IPS DF 6.9 (cell line): ENCODE results near the gene OPCML.
A peak's percentile ranks its signal among the peaks of the same experiment; 100 is the strongest.

Source experiments
- DNase-seq: peaks from one replicate; pipeline ENCODE4 v3.0.0-alpha.2; 2013; ENCODE audit warnings: low read depth, low spot score
- H3K27ac ChIP-seq: one replicate; pipeline ENCODE4 v1.5.1; 2013; ENCODE audit warnings: low read length, control low read depth
- H3K27me3 ChIP-seq: 2 replicates; pipeline ENCODE4 v1.6.1; 2013; ENCODE audit warnings: mild to moderate bottlenecking, low read length; ENCODE audit not compliant: control insufficient read depth, insufficient read depth
- H3K36me3 ChIP-seq: 2 replicates; pipeline ENCODE4 v1.6.1; 2013; ENCODE audit warnings: low read length; ENCODE audit not compliant: control insufficient read depth, insufficient read depth
- H3K4me1 ChIP-seq: 2 replicates; pipeline ENCODE4 v1.6.1; 2013; ENCODE audit warnings: low read length; ENCODE audit not compliant: control insufficient read depth, insufficient read depth
- H3K4me3 ChIP-seq: 2 replicates; pipeline ENCODE4 v1.5.1; 2013; ENCODE audit warnings: mild to moderate bottlenecking, low read length
- H3K9me3 ChIP-seq: 2 replicates; pipeline ENCODE4 v1.6.1; 2013; ENCODE audit warnings: low read length, inconsistent platforms; ENCODE audit not compliant: control insufficient read depth, insufficient read depth
- WGBS: extraction: QIAGEN DNeasy Blood & Tissue Kit; methylation state at CpG from one replicate; pipeline ENCODE4 v1.1.7; 2013; ENCODE audit warnings: mixed read lengths, missing lambda C conversion rate; ENCODE audit not compliant: insufficient read length, insufficient coverage; 5-methylcytosine and 5-hydroxymethylcytosine counted together

OPCML gene

GRCh38 chr11:132464939-132465338 is 1067.4 kb downstream of the OPCML start:
- no CpG with 5 or more reads among the region's 3 CpGs for WGBS
- Histone ChIP-seq H3K9me3 (no peaks in the 10 kb centered on the region), H3K4me1 (no peaks in the 10 kb centered on the region)

DNA sequence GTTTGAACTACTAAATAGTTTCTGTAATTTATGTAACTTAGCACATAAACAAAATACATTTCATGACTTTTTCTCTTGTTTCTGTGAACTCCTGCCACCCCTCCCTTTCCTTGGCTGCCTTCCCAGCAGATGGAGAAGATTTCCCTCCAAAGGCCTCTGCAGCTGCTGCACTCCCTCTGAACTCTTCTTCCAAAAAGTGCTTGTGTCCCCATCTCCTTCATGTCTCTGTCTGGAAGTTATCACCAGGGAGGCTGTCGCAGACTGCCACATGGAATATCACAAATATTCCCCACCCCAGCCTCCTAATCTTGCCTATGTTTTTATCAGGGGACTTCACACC is 1068.3 kb downstream of the OPCML start:
- Histone ChIP-seq H3K9me3 (no peaks in the 10 kb centered on the region), H3K27ac (no peak overlapping the region), H3K4me1 (no peaks in the 10 kb centered on the region), H3K4me3 (no peak overlapping the region), H3K36me3 (no peaks in the 10 kb centered on the region), H3K27me3 (no peaks in the 10 kb centered on the region)
- no peak for DNase-seq
- WGBS, result no CpG with 5 or more reads among the region's 1 CpG

More at GRCh38 chr11:132464939-132465338, 1067.4 kb downstream of the OPCML start:
- DNase-seq, result no peak
- Histone ChIP-seq H3K27me3 (no peaks in the 10 kb centered on the region), H3K36me3 (no peaks in the 10 kb centered on the region), H3K4me3 (no peak overlapping the region), H3K27ac (no peak overlapping the region)

DNA sequence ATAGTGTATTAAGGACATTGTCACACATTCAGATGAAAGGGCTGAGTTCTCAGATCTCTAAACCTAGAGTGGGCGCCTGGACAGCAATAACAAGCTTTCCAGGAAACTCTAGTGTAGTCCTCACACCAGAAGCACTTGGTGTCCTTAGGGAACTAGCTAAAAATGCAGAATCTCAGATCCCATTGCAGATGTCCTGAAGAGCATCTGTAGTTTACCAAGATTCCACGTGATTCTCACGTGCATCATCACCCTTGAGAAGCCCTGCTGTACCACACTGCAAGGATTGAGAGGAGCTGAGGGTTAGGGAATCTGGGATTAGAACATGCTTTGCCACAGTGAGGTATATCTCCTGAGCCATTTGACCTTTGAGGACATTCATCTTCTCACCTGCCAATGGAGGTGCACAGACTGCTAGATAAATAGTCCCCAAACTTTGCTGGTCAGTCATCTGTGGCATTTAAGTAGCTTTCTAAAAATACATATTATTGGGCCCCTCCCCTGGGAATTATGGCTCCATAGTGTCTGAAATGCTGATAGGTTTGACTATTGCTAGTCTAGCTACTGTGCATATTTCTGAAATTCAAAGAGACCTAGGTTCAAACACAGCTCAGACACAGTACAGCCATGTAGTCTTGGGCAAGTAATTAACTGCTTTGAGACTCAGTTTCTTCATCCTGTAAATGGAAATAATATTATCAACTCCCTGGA is 1068.9 kb downstream of the OPCML start:
- no CpG with 5 or more reads among the region's 3 CpGs for WGBS
- no peak overlapping the region for H3K4me3 ChIP-seq
- H3K27me3 ChIP-seq, result no peaks in the 10 kb centered on the region
- H3K4me1 ChIP-seq, result no peaks in the 10 kb centered on the region
- no peak for DNase-seq
- no peaks in the 10 kb centered on the region for H3K36me3 ChIP-seq
- H3K9me3 ChIP-seq, result no peaks in the 10 kb centered on the region
- H3K27ac ChIP-seq, result no peak overlapping the region

- WGBS, result no CpG with 5 or more reads among the region's 1 CpG
- H3K4me1 ChIP-seq, result no peaks in the 10 kb centered on the region
- H3K27ac ChIP-seq, result no peak overlapping the region
- DNase-seq, result no peak
- no peaks in the 10 kb centered on the region for H3K9me3 ChIP-seq
- no peak overlapping the region for H3K4me3 ChIP-seq
- no peaks in the 10 kb centered on the region for H3K36me3 ChIP-seq
- no peaks in the 10 kb centered on the region for H3K27me3 ChIP-seq
Observed at GRCh38 chr11:132459736-132460135, 1072.6 kb downstream of the OPCML start.

DNA sequence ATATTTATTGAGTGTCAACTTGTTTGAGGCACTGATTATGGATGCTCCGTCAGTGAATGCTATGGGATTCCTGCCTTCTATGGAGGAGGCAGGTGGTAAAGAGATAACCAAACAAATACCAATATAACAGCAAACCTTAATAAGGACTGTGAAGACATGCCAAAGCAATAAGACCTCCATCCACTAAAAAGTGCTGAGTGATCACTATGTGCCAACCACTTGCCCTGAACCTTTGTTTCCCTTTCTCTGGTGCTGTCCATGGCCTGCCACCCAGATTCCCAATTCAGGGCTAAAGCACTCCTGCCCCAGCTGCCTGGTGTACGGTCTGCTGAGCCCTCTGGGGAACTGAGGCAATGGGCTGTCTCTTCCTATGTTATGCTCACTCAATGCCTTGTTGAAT is 1074.9 kb downstream of the OPCML start:
- H3K27me3 ChIP-seq, result no peaks in the 10 kb centered on the region
- peaks cover under 1% of the 10 kb centered on the region; the same call in 1 of the 2 replicates for H3K4me1 ChIP-seq
- no peak overlapping the region for H3K27ac ChIP-seq
- no peak overlapping the region for H3K4me3 ChIP-seq
- H3K36me3 ChIP-seq, result no peaks in the 10 kb centered on the region
- WGBS, result no CpG with 5 or more reads among the region's 2 CpGs
- DNase-seq, result no peak
- H3K9me3 ChIP-seq, result no peaks in the 10 kb centered on the region

DNA sequence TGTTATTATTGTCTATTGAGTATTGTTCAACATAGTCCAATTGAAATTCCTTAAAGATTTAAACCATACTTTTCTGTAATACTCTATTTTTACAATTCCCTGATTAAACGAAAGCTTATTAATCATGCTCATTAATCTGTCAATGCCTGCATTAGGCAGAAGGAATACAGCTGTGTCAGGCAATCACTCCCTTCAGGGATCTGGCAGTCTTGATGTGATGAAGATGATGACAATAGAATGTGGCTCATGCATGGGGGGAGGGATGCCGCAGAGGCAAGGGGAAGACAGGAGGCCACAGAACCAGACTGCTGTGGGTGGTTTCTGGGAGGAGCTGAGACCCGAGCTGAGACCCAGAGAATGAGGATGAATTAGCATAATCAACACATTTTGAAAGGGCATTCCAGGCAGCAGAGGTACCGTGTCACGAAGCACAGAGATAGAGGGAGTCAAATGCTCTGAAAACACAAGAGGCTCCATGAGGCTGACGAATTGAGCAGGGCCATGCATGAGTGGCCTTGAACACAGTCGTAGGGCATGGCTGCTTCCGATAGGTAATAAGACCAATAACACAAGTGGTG is 1075.5 kb downstream of the OPCML start:
- H3K4me1 ChIP-seq, result peaks cover 3% of the 10 kb centered on the region
- DNase-seq, result no peak
- H3K36me3 ChIP-seq, result no peaks in the 10 kb centered on the region
- no CpG with 5 or more reads among the region's 8 CpGs for WGBS
- no peak overlapping the region for H3K27ac ChIP-seq
- H3K9me3 ChIP-seq, result no peaks in the 10 kb centered on the region
- no peak overlapping the region for H3K4me3 ChIP-seq
- no peaks in the 10 kb centered on the region for H3K27me3 ChIP-seq

GRCh38 chr11:132455044-132455443 is 1077.3 kb downstream of the OPCML start:
- Histone ChIP-seq H3K36me3 (no peaks in the 10 kb centered on the region), H3K4me1 (peaks cover 5% of the 10 kb centered on the region), H3K9me3 (no peaks in the 10 kb centered on the region), H3K27ac (no peak overlapping the region), H3K27me3 (no peaks in the 10 kb centered on the region), H3K4me3 (no peak overlapping the region)
- DNase-seq, result no peak
- WGBS, result 100% methylated on average over 1 of the region's 5 CpGs

- no peaks in the 10 kb centered on the region for H3K27me3 ChIP-seq
- no peak for DNase-seq
- no CpG with 5 or more reads among the region's 8 CpGs for WGBS
- no peaks in the 10 kb centered on the region for H3K9me3 ChIP-seq
- peaks cover 5% of the 10 kb centered on the region for H3K4me1 ChIP-seq
- H3K27ac ChIP-seq, result no peak overlapping the region
- no peaks in the 10 kb centered on the region for H3K36me3 ChIP-seq
- no peak overlapping the region for H3K4me3 ChIP-seq
Observed at GRCh38 chr11:132453406-132453805, 1078.9 kb downstream of the OPCML start.

- Histone ChIP-seq H3K27me3 (no peaks in the 10 kb centered on the region), H3K36me3 (no peaks in the 10 kb centered on the region), H3K4me3 (no peak overlapping the region), H3K4me1 (peaks cover 5% of the 10 kb centered on the region), H3K9me3 (no peaks in the 10 kb centered on the region), H3K27ac (no peak overlapping the region)
- WGBS, result no CpG with 5 or more reads among the region's 1 CpG
- no peak for DNase-seq
Observed at GRCh38 chr11:132452616-132453015, 1079.7 kb downstream of the OPCML start.

DNA sequence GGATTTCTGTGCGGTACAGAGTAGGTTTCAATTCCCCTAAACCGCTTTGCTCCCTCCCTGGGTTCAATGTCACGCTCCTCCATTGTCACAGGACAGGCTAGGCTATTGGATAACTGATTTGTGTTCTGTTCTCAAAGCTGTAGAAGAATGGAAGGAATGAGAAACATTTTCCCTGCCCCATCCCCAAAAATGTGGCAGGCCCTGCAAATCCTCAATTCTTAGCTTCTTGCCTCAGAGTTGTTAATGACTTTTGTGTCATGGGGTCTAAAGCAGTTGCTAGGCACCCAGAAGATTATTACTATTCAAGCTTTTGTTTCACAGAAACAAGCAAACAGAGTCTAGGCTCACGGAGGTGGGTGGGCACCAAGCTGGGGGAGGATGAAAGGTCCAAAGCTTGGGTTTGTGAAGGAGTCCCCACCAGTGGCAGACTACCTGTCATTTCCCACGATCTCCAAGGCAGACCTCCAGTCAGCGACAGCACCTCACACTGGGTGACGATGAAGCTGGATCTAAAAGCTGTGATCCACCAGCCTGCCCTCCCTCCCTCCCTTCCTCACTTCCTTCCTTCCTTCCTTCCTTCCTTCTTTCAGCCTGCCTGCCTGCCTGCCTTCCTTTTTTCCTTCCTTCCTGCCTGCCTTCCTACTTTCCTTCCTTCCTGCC is 1080.2 kb downstream of the OPCML start:
- WGBS, result no CpG with 5 or more reads among the region's 7 CpGs
- H3K36me3 ChIP-seq, result no peaks in the 10 kb centered on the region
- H3K4me1 ChIP-seq, result peaks cover 5% of the 10 kb centered on the region
- peak; percentile 27 for DNase-seq
- H3K27ac ChIP-seq, result no peak overlapping the region
- H3K9me3 ChIP-seq, result no peaks in the 10 kb centered on the region
- no peaks in the 10 kb centered on the region for H3K27me3 ChIP-seq
- no peak overlapping the region for H3K4me3 ChIP-seq
